ENCODE results near the gene ZNF316. TPM values are rescaled to one million over a fixed set of nuclear protein-coding genes. Genes with fewer than 3 reads are reported as not detected.

ZNF316 gene
- total RNA-seq, 4 donors from 2014 or later = 21.9 to 32.8 (median 26.0) TPM

DNA sequence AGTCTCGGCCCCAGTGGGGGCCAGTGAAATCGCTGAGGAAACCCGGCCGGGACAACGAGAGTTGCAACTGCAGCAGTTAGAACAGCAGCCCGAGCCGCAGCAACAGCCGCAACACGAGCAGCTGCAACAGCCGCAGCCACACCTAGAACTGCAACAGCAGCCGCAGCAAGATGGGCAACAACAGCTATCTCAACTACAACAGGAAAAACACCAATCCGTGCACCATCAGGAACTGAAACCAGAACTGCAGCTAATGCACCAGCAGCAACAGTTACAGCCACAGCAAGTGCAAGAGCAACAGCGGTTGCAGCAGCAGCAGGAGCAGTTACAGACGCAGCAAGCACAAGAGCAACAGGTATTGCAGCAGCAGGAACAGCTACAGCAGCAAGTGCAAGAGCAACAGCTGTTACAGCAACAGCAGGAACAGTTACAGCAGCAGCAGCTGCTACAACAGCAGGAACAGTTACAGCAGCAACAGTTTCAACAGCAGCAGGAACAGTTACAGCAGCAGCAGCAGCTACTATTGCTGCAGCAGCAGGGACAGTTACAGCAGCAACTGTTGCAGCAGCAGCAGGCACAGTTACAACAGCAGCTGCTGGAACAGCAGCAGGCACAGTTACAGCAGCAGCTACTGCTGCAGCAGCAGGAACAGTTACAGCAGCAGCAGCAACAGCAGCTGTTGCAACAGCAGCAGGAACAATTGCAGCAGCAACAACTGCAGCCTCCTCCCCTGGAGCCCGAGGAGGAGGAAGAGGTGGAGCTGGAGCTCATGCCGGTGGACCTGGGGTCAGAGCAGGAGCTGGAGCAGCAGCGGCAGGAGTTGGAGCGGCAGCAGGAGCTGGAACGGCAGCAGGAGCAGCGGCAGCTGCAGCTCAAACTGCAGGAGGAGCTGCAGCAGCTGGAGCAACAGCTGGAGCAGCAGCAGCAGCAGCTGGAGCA is 15.7 kb upstream of the ZNF316 start:
- H3K27ac ChIP-seq = no peak overlapping the region
- TF ChIP-seq, protein P1, sequence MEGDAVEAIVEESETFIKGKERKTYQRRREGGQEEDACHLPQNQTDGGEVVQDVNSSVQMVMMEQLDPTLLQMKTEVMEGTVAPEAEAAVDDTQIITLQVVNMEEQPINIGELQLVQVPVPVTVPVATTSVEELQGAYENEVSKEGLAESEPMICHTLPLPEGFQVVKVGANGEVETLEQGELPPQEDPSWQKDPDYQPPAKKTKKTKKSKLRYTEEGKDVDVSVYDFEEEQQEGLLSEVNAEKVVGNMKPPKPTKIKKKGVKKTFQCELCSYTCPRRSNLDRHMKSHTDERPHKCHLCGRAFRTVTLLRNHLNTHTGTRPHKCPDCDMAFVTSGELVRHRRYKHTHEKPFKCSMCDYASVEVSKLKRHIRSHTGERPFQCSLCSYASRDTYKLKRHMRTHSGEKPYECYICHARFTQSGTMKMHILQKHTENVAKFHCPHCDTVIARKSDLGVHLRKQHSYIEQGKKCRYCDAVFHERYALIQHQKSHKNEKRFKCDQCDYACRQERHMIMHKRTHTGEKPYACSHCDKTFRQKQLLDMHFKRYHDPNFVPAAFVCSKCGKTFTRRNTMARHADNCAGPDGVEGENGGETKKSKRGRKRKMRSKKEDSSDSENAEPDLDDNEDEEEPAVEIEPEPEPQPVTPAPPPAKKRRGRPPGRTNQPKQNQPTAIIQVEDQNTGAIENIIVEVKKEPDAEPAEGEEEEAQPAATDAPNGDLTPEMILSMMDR (IDR thresholded peaks at IDR 0.05) = no peak
- TF ChIP-seq POLR2A (IDR thresholded peaks at IDR 0.05) = no peak
- no peak for TF ChIP-seq POLR2AphosphoS5 (IDR thresholded peaks at IDR 0.05)
- no peak for TF ChIP-seq EP300 (IDR thresholded peaks at IDR 0.05)
- peaks cover 0 to 69% of the 10 kb centered on the region in 2 donors for H3K36me3 ChIP-seq
- H3K4me3 ChIP-seq = no peak overlapping the region
- H3K9me3 ChIP-seq = no peaks in the 10 kb centered on the region
- WGBS, 2 donors (ENCODE audit: low coverage in 1 of 2) = 51 to 80% methylated on average over 5 to 7 of the region's 20 CpGs
- peaks cover 0 to 9% (median under 1%) of the 10 kb centered on the region in 3 donors for H3K4me1 ChIP-seq
- ATAC-seq = no peak
- no peaks in the 10 kb centered on the region for H3K27me3 ChIP-seq

DNA sequence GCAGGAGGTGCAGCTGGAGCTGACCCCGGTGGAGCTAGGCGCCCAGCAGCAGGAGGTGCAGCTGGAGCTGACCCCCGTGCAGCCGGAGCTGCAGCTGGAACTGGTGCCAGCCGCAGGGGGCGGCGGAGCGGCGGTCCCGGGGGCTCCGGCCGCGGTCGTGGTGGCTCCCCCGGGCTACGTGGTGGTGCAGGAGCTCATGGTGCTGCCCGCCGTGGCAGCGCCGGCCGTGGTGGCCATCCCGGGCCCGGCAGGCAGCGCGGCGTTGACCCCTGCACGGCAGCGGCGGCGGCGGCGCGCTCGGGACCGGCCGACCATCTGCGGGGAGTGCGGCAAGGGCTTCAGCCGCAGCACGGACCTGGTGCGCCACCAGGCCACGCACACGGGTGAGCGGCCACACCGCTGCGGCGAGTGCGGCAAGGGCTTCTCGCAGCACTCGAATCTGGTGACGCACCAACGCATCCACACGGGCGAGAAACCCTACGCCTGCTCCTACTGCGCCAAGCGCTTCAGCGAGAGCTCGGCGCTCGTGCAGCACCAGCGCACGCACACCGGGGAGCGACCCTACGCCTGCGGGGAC is 14.9 kb upstream of the ZNF316 start:
- no peak overlapping the region for H3K27ac ChIP-seq
- TF ChIP-seq POLR2AphosphoS5 (IDR thresholded peaks at IDR 0.05) = no peak
- no peak for TF ChIP-seq EP300 (IDR thresholded peaks at IDR 0.05)
- no peak for TF ChIP-seq POLR2A (IDR thresholded peaks at IDR 0.05)
- TF ChIP-seq, protein P1 (IDR thresholded peaks at IDR 0.05) = no peak
- no peaks in the 10 kb centered on the region for H3K9me3 ChIP-seq
- H3K36me3 ChIP-seq = peaks cover 0 to 67% of the 10 kb centered on the region in 2 donors
- WGBS, 2 donors (ENCODE audit: low coverage in 1 of 2) = no CpG with 5 or more reads among the region's 67 CpGs
- H3K4me1 ChIP-seq = peaks cover 0 to under 1% (median 0%) of the 10 kb centered on the region in 3 donors
- H3K4me3 ChIP-seq = no peak overlapping the region
- H3K27me3 ChIP-seq = no peaks in the 10 kb centered on the region
- no peak for ATAC-seq

DNA sequence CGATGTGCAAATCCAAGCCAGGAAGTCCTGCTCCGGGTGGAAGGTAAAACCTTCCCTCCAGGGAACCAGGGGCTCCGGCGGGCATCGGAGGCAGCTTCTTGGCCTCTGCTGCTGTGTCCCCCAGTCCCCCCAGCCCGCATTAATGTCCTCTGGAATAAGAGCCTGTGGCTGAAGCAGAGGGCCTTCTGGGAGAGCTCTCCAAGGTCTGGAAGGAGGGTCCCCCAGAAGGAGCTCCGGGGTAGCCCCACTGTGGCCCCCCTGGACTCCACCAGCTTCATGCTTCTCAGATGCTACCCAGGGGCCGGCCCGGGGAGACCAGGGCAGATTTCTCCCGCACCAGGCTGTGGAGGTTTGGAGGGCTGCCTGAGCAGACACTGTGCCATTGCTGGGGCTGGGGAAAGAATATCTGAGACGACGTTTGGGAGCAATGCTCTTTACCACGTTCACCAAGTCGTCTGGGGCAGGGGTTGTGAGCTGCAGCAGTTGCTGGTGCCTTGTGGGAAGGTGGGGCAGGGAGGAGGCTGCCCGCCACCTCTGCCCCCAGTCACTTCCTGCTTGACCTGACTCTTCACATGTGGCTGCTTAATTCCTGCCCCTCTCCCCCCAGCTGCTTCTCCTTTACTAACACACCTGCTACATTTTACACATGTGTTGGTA is 13.4 kb upstream of the ZNF316 start:
- H3K4me1 ChIP-seq = no peaks in the 10 kb centered on the region
- ATAC-seq = no peak
- no peak overlapping the region for H3K27ac ChIP-seq
- 70 to 80% methylated on average over 2 of the region's 15 CpGs for WGBS, 2 donors (ENCODE audit: low coverage in 1 of 2)
- H3K27me3 ChIP-seq = no peaks in the 10 kb centered on the region
- H3K4me3 ChIP-seq = no peak overlapping the region
- TF ChIP-seq POLR2A (IDR thresholded peaks at IDR 0.05) = no peak
- TF ChIP-seq, protein P1 (IDR thresholded peaks at IDR 0.05) = no peak
- no peak for TF ChIP-seq POLR2AphosphoS5 (IDR thresholded peaks at IDR 0.05)
- no peak for TF ChIP-seq EP300 (IDR thresholded peaks at IDR 0.05)
- H3K36me3 ChIP-seq = peaks cover 0 to 55% of the 10 kb centered on the region in 2 donors
- no peaks in the 10 kb centered on the region for H3K9me3 ChIP-seq

DNA sequence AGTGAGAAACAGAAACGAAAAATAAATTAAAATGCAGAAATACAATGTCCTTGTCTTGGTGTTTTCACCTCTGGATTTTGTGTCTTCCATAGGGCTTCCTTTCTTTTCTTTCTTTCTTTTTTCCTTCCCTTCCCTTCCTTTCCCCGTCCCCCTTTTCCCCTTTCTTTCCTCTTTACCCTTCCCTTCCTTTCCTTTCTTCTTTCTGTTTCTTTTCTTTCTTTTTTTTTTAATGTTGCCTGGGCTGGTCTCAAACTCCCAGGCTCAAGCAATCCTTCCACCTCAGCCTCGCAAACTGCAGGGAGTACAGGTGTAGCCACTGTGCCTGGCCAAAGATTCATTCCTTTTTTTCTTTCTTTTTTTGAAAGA is 12.9 kb upstream of the ZNF316 start:
- H3K9me3 ChIP-seq = no peaks in the 10 kb centered on the region
- H3K27ac ChIP-seq = no peak overlapping the region
- ATAC-seq = no peak
- H3K27me3 ChIP-seq = no peaks in the 10 kb centered on the region
- TF ChIP-seq POLR2A (IDR thresholded peaks at IDR 0.05) = no peak
- TF ChIP-seq POLR2AphosphoS5 (IDR thresholded peaks at IDR 0.05) = no peak
- TF ChIP-seq EP300 (IDR thresholded peaks at IDR 0.05) = no peak
- TF ChIP-seq, protein P1 (IDR thresholded peaks at IDR 0.05) = no peak
- peaks cover 0 to 55% of the 10 kb centered on the region in 2 donors for H3K36me3 ChIP-seq
- no peak overlapping the region for H3K4me3 ChIP-seq
- no peaks in the 10 kb centered on the region for H3K4me1 ChIP-seq
- 72 to 87% methylated on average over 2 to 3 of the region's 3 CpGs for WGBS, 2 donors (ENCODE audit: low coverage in 1 of 2)

All from gastroesophageal sphincter (tissue), 4 donors.